GM23338 (cell line): ENCODE results near the gene CCND1. TPM values are rescaled to one million over a fixed set of nuclear protein-coding genes. Genes with fewer than 3 reads are reported as not detected.
A peak's percentile ranks its signal among the peaks of the same experiment; 100 is the strongest.

Experiments used
- ATAC-seq: fragments of 200-7000 bp; cut with Tn5 transposase; 3 replicates; pipeline ENCODE4 v1.9.1; 2020
- DNase-seq: peaks from one replicate; pipeline ENCODE4 v3.0.0-alpha.2; 2015; ENCODE audit warnings: low spot score
- H2AFZ ChIP-seq: fragments of 200-600 bp; sonication (generic); 2 replicates; pipeline ENCODE4 v1.8.0; 2016; ENCODE audit warnings: antibody characterized with exemption, mild to moderate bottlenecking, moderate library complexity
- H3F3A ChIP-seq: fragments of 200-600 bp; sonication (generic); replicated peaks from 2 replicates; pipeline ENCODE4 v1.8.0; 2017; ENCODE audit warnings: antibody characterized with exemption, mixed run types, low read depth
- H3K27ac ChIP-seq: fragments of 200-600 bp; sonication (generic); 2 replicates; pipeline ENCODE4 v1.6.1; 2016; ENCODE audit warnings: low read depth
- H3K27me3 ChIP-seq: fragments of 200-600 bp; sonication (generic); 2 replicates; pipeline ENCODE4 v1.8.0; 2016; ENCODE audit warnings: mild to moderate bottlenecking, mixed run types, moderate library complexity; ENCODE audit not compliant: insufficient read depth
- H3K36me3 ChIP-seq: fragments of 200-600 bp; sonication (generic); 2 replicates; pipeline ENCODE4 v1.8.0; 2016; ENCODE audit warnings: mild to moderate bottlenecking; ENCODE audit not compliant: insufficient read depth
- H3K4me1 ChIP-seq: fragments of 200-600 bp; sonication (generic); 2 replicates; pipeline ENCODE4 v1.8.0; 2016; ENCODE audit warnings: mild to moderate bottlenecking, moderate library complexity; ENCODE audit not compliant: insufficient read depth
- H3K4me2 ChIP-seq: fragments of 200-600 bp; sonication (generic); 2 replicates; pipeline ENCODE4 v1.7.1; 2017; ENCODE audit warnings: mixed run types
- H3K4me3 ChIP-seq: fragments of 200-600 bp; sonication (generic); 2 replicates; pipeline ENCODE4 v1.6.1; 2016; ENCODE audit warnings: mixed run types
- H3K79me2 ChIP-seq: fragments of 200-600 bp; sonication (generic); replicated peaks from 2 replicates; pipeline ENCODE4 v1.8.0; 2017; ENCODE audit warnings: mild to moderate bottlenecking; ENCODE audit not compliant: insufficient read depth
- H3K9me2 ChIP-seq: fragments of 200-600 bp; sonication (generic); 2 replicates; pipeline ENCODE4 v1.8.0; 2017; ENCODE audit not compliant: insufficient read depth
- H4K20me1 ChIP-seq: fragments of 200-600 bp; sonication (generic); replicated peaks from 2 replicates; pipeline ENCODE4 v1.8.0; 2017; ENCODE audit warnings: mild to moderate bottlenecking; ENCODE audit not compliant: insufficient read depth
- H3K27ac Mint-ChIP-seq: 2 replicates; pipeline ENCODE4 v1.8.0; 2020; ENCODE audit warnings: inconsistent platforms, mild to moderate bottlenecking, moderate library complexity, mixed read lengths
- H3K27me3 Mint-ChIP-seq: 3 replicates; pipeline ENCODE4 v1.8.0; 2022; ENCODE audit warnings: low read depth, mild to moderate bottlenecking, moderate library complexity, mixed read lengths, inconsistent platforms; ENCODE audit not compliant: insufficient read depth, poor library complexity
- H3K36me3 Mint-ChIP-seq: 3 replicates; pipeline ENCODE4 v1.8.0; 2021; ENCODE audit warnings: low read depth, mild to moderate bottlenecking, inconsistent platforms, moderate library complexity, mixed read lengths
- H3K4me1 Mint-ChIP-seq: 3 replicates; pipeline ENCODE4 v1.8.0; 2020; ENCODE audit warnings: mild to moderate bottlenecking, inconsistent platforms, mixed read lengths
- H3K4me3 Mint-ChIP-seq: 3 replicates; pipeline ENCODE4 v1.8.0; 2021; ENCODE audit warnings: moderate library complexity, mild to moderate bottlenecking, inconsistent platforms, mixed read lengths
- H3K9me3 Mint-ChIP-seq: 3 replicates; pipeline ENCODE4 v1.8.0; 2020; ENCODE audit warnings: moderate library complexity, mild to moderate bottlenecking, inconsistent platforms, mixed read lengths
- CREB1 ChIP-seq: fragments of 250-450 bp; sonication (Bioruptor Pico); IDR thresholded peaks from 2 replicates; pipeline ENCODE4 v1.5.0; 2020; ENCODE audit warnings: low read depth, mild to moderate bottlenecking, moderate library complexity
- JUNB ChIP-seq: IDR thresholded peaks from one replicate; pipeline ENCODE4 v1.6.1; 2016; ENCODE audit warnings: antibody characterized with exemption; ENCODE audit not compliant: unreplicated experiment
- ZNF114 ChIP-seq: fragments of 250-450 bp; sonication (Bioruptor Pico); IDR thresholded peaks from 2 replicates; pipeline ENCODE4 v1.5.0; 2020; ENCODE audit warnings: mild to moderate bottlenecking, moderate library complexity
- polyA plus RNA-seq: library from polyadenylated mRNA; unstranded; fragments of >200 nt; fragmentation: Nextera tagmentation; extraction: Ambion mirVana; gene quantifications from 2 replicates; pipeline ENCODE4 v1.2.1, GENCODE V29; 2016
- total RNA-seq: library from RNA; depleted of rRNA; stranded (reverse); fragments of >200 nt; shearing (Covaris generic); gene quantifications from 2 replicates; pipeline ENCODE4 v1.2.3, GENCODE V29; 2014
- TF ChIP-seq, protein P1 (sequence below): fragments of 250-450 bp; sonication (Bioruptor Pico); IDR thresholded peaks from 2 replicates; pipeline ENCODE4 v1.5.0; 2020; ENCODE audit warnings: mild to moderate bottlenecking, moderate library complexity
- TF ChIP-seq, protein P2 (sequence below), 2 experiments: fragments of 200-600 bp in 1 of 2; sonication (generic) in 1 of 2; conservative IDR thresholded peaks; 2 replicates each; pipeline versions ENCODE4 v1.5.1 to v1.6.1; 2016 to 2017; ENCODE audit warnings: antibody characterized with exemption in 2 of 2, low read depth in 2 of 2, mild to moderate bottlenecking in 2 of 2, moderate library complexity in 1 of 2
- TF ChIP-seq, protein P3 (sequence below): IDR thresholded peaks from 2 replicates; pipeline ENCODE4 v1.6.1; 2016; ENCODE audit warnings: antibody characterized with exemption
- TF ChIP-seq, protein P4 (sequence below): IDR thresholded peaks from one replicate; pipeline ENCODE4 v1.6.1; 2018; ENCODE audit warnings: antibody characterized with exemption; ENCODE audit not compliant: unreplicated experiment

The CCND1 gene
- total and polyA plus RNA-seq, 2 experiments from 2014 or later = 109 to 183 TPM

DNA sequence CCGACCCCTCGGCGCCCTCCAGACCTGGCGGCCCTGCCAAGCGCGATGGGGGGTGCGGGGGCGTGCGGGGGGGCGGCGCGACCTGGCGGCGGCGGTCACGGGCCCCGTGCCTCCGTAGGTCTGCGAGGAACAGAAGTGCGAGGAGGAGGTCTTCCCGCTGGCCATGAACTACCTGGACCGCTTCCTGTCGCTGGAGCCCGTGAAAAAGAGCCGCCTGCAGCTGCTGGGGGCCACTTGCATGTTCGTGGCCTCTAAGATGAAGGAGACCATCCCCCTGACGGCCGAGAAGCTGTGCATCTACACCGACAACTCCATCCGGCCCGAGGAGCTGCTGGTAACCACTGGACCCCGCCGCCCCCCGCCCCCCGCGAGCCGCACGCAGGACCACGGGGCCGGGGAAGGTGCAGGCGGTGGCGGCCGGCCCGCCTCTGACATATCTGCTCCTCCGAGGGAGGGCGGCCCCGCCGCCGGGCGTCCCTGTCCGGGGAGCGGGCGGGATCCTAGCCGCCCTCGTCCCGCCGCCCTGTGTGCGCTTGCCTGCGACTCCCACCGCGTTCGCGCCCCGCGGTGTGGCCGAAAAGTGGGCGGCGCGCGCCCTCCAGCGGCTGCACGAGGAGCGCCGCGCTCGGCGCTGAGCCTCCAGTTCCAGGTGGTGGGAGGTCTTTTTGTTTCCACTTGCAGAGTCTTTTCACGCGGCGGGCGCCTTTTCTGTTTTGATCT lies 2.1 kb downstream of the CCND1 start:
- H3K4me3 ChIP-seq = peak overlapping the region; percentile 91
- ATAC-seq (peak; percentile 17), DNase-seq (peak; percentile 81)
- H3K36me3 ChIP-seq = no peaks in the 10 kb centered on the region
- peaks cover 21% of the 10 kb centered on the region for H3K27me3 ChIP-seq
- peak overlapping the region; percentile 75 for H3K4me3 Mint-ChIP-seq
- H3K4me2 ChIP-seq = peak overlapping the region; percentile 94
- H2AFZ ChIP-seq = no peak overlapping the region
- H3K36me3 Mint-ChIP-seq = peaks cover 43% of the 10 kb centered on the region
- H3K9me3 Mint-ChIP-seq = peaks cover 2% of the 10 kb centered on the region; the same call in 2 of the 3 replicates
- H3K27me3 Mint-ChIP-seq = peaks cover 33% of the 10 kb centered on the region
- peaks cover 23% of the 10 kb centered on the region for H3K79me2 ChIP-seq
- no peak overlapping the region for H3K27ac Mint-ChIP-seq
- no peak overlapping the region for H3K27ac ChIP-seq
- peaks cover 5% of the 10 kb centered on the region; the same call in 1 of the 3 replicates for H3K4me1 Mint-ChIP-seq
- no peaks in the 10 kb centered on the region for H3K9me2 ChIP-seq
- peaks cover 9% of the 10 kb centered on the region for H3K4me1 ChIP-seq
- H3F3A ChIP-seq = no peaks in the 10 kb centered on the region; the same call in 1 of the 2 replicates
- H4K20me1 ChIP-seq = peaks cover 5% of the 10 kb centered on the region
- TF ChIP-seq, protein P1, sequence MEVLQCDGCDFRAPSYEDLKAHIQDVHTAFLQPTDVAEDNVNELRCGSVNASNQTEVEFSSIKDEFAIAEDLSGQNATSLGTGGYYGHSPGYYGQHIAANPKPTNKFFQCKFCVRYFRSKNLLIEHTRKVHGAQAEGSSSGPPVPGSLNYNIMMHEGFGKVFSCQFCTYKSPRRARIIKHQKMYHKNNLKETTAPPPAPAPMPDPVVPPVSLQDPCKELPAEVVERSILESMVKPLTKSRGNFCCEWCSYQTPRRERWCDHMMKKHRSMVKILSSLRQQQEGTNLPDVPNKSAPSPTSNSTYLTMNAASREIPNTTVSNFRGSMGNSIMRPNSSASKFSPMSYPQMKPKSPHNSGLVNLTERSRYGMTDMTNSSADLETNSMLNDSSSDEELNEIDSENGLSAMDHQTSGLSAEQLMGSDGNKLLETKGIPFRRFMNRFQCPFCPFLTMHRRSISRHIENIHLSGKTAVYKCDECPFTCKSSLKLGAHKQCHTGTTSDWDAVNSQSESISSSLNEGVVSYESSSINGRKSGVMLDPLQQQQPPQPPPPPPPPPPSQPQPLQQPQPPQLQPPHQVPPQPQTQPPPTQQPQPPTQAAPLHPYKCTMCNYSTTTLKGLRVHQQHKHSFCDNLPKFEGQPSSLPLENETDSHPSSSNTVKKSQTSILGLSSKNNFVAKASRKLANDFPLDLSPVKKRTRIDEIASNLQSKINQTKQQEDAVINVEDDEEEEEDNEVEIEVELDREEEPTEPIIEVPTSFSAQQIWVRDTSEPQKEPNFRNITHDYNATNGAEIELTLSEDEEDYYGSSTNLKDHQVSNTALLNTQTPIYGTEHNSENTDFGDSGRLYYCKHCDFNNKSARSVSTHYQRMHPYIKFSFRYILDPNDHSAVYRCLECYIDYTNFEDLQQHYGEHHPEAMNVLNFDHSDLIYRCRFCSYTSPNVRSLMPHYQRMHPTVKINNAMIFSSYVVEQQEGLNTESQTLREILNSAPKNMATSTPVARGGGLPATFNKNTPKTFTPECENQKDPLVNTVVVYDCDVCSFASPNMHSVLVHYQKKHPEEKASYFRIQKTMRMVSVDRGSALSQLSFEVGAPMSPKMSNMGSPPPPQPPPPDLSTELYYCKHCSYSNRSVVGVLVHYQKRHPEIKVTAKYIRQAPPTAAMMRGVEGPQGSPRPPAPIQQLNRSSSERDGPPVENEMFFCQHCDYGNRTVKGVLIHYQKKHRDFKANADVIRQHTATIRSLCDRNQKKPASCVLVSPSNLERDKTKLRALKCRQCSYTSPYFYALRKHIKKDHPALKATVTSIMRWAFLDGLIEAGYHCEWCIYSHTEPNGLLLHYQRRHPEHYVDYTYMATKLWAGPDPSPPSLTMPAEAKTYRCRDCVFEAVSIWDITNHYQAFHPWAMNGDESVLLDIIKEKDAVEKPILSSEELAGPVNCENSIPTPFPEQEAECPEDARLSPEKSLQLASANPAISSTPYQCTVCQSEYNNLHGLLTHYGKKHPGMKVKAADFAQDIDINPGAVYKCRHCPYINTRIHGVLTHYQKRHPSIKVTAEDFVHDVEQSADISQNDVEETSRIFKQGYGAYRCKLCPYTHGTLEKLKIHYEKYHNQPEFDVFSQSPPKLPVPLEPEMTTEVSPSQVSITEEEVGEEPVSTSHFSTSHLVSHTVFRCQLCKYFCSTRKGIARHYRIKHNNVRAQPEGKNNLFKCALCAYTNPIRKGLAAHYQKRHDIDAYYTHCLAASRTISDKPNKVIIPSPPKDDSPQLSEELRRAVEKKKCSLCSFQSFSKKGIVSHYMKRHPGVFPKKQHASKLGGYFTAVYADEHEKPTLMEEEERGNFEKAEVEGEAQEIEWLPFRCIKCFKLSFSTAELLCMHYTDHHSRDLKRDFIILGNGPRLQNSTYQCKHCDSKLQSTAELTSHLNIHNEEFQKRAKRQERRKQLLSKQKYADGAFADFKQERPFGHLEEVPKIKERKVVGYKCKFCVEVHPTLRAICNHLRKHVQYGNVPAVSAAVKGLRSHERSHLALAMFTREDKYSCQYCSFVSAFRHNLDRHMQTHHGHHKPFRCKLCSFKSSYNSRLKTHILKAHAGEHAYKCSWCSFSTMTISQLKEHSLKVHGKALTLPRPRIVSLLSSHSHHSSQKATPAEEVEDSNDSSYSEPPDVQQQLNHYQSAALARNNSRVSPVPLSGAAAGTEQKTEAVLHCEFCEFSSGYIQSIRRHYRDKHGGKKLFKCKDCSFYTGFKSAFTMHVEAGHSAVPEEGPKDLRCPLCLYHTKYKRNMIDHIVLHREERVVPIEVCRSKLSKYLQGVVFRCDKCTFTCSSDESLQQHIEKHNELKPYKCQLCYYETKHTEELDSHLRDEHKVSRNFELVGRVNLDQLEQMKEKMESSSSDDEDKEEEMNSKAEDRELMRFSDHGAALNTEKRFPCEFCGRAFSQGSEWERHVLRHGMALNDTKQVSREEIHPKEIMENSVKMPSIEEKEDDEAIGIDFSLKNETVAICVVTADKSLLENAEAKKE (CRISPR knock-in tag) = no peak
- TF ChIP-seq, protein P2, sequence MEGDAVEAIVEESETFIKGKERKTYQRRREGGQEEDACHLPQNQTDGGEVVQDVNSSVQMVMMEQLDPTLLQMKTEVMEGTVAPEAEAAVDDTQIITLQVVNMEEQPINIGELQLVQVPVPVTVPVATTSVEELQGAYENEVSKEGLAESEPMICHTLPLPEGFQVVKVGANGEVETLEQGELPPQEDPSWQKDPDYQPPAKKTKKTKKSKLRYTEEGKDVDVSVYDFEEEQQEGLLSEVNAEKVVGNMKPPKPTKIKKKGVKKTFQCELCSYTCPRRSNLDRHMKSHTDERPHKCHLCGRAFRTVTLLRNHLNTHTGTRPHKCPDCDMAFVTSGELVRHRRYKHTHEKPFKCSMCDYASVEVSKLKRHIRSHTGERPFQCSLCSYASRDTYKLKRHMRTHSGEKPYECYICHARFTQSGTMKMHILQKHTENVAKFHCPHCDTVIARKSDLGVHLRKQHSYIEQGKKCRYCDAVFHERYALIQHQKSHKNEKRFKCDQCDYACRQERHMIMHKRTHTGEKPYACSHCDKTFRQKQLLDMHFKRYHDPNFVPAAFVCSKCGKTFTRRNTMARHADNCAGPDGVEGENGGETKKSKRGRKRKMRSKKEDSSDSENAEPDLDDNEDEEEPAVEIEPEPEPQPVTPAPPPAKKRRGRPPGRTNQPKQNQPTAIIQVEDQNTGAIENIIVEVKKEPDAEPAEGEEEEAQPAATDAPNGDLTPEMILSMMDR (conservative IDR thresholded peaks at IDR 0.05; ENCODE audit: low read depth in 2 of 2) = peak; percentile 77 to 90
- TF ChIP-seq CREB1 (CRISPR knock-in tag) = no peak
- TF ChIP-seq, protein P3, sequence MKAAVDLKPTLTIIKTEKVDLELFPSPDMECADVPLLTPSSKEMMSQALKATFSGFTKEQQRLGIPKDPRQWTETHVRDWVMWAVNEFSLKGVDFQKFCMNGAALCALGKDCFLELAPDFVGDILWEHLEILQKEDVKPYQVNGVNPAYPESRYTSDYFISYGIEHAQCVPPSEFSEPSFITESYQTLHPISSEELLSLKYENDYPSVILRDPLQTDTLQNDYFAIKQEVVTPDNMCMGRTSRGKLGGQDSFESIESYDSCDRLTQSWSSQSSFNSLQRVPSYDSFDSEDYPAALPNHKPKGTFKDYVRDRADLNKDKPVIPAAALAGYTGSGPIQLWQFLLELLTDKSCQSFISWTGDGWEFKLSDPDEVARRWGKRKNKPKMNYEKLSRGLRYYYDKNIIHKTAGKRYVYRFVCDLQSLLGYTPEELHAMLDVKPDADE = no peak
- TF ChIP-seq, protein P4, sequence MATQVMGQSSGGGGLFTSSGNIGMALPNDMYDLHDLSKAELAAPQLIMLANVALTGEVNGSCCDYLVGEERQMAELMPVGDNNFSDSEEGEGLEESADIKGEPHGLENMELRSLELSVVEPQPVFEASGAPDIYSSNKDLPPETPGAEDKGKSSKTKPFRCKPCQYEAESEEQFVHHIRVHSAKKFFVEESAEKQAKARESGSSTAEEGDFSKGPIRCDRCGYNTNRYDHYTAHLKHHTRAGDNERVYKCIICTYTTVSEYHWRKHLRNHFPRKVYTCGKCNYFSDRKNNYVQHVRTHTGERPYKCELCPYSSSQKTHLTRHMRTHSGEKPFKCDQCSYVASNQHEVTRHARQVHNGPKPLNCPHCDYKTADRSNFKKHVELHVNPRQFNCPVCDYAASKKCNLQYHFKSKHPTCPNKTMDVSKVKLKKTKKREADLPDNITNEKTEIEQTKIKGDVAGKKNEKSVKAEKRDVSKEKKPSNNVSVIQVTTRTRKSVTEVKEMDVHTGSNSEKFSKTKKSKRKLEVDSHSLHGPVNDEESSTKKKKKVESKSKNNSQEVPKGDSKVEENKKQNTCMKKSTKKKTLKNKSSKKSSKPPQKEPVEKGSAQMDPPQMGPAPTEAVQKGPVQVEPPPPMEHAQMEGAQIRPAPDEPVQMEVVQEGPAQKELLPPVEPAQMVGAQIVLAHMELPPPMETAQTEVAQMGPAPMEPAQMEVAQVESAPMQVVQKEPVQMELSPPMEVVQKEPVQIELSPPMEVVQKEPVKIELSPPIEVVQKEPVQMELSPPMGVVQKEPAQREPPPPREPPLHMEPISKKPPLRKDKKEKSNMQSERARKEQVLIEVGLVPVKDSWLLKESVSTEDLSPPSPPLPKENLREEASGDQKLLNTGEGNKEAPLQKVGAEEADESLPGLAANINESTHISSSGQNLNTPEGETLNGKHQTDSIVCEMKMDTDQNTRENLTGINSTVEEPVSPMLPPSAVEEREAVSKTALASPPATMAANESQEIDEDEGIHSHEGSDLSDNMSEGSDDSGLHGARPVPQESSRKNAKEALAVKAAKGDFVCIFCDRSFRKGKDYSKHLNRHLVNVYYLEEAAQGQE = no peak
- no peak for TF ChIP-seq ZNF114 (CRISPR knock-in tag)
- TF ChIP-seq JUNB = no peak
